Endodermal cell (in vitro differentiated cells): ENCODE results near the gene TARBP1. TPM values are rescaled to one million over a fixed set of nuclear protein-coding genes. Genes with fewer than 3 reads are reported as not detected.
A peak's percentile ranks its signal among the peaks of the same experiment; 100 is the strongest.
"Not testable (repeated sequence)": the region's sequence is repeated elsewhere in the genome, so short reads cannot be mapped to it uniquely, and the experiment has no call there.

ENCODE experiments used
- DNase-seq: peaks from one replicate; pipeline ENCODE4 v3.0.0-alpha.2; 2017
- H3K27ac ChIP-seq: 2 replicates; pipeline ENCODE4 v1.5.1; 2013; ENCODE audit warnings: mild to moderate bottlenecking, low read depth, low read length, moderate library complexity
- H3K27me3 ChIP-seq: 2 replicates; pipeline ENCODE4 v1.6.1; 2013; ENCODE audit warnings: mild to moderate bottlenecking, low read length, moderate library complexity; ENCODE audit not compliant: insufficient read depth, control insufficient read depth, poor library complexity, severe bottlenecking
- H3K36me3 ChIP-seq: 2 replicates; pipeline ENCODE4 v1.7.0; 2013; ENCODE audit warnings: mild to moderate bottlenecking, low read length, moderate library complexity; ENCODE audit not compliant: control insufficient read depth, insufficient read depth
- H3K4me1 ChIP-seq: one replicate; pipeline ENCODE4 v1.7.0; 2013; ENCODE audit warnings: low read length; ENCODE audit not compliant: control insufficient read depth, insufficient read depth
- H3K4me3 ChIP-seq: 2 replicates; pipeline ENCODE4 v1.5.1; 2013; ENCODE audit warnings: mild to moderate bottlenecking, low read length, moderate library complexity
- H3K9ac ChIP-seq: 2 replicates; pipeline ENCODE4 v1.6.1; 2013; ENCODE audit warnings: mild to moderate bottlenecking, low read length, moderate library complexity; ENCODE audit not compliant: poor library complexity, severe bottlenecking; ENCODE audit errors: extremely low read depth
- H3K9me3 ChIP-seq: 2 replicates; pipeline ENCODE4 v1.6.1; 2013; ENCODE audit warnings: mild to moderate bottlenecking, low read length, moderate library complexity; ENCODE audit not compliant: control insufficient read depth
- H3K27ac Mint-ChIP-seq: 2 replicates; pipeline ENCODE4 v1.8.0; 2020; ENCODE audit warnings: mixed read lengths
- H3K27me3 Mint-ChIP-seq: 2 replicates; pipeline ENCODE4 v1.8.0; 2021; ENCODE audit warnings: mild to moderate bottlenecking, mixed read lengths; ENCODE audit not compliant: insufficient read depth
- H3K36me3 Mint-ChIP-seq: 2 replicates; pipeline ENCODE4 v1.8.0; 2020; ENCODE audit warnings: low read depth, mixed read lengths
- H3K4me1 Mint-ChIP-seq: 2 replicates; pipeline ENCODE4 v1.8.0; 2020; ENCODE audit warnings: mixed read lengths
- H3K4me3 Mint-ChIP-seq: 2 replicates; pipeline ENCODE4 v1.8.0; 2020; ENCODE audit warnings: mild to moderate bottlenecking, moderate library complexity, mixed read lengths
- H3K9me3 Mint-ChIP-seq: 2 replicates; pipeline ENCODE4 v1.8.0; 2020; ENCODE audit warnings: mild to moderate bottlenecking, mixed read lengths
- WGBS, 2 experiments: methylation state at CpG; one replicate each; pipeline versions ENCODE4 v1.1.5 to v1.1.7; 2013; ENCODE audit warnings: missing lambda C conversion rate in 2 of 2, mixed read lengths in 1 of 2; ENCODE audit not compliant: insufficient coverage in 1 of 2, insufficient read length in 1 of 2; 5-methylcytosine and 5-hydroxymethylcytosine counted together
- total RNA-seq, 2 donors: library from RNA; stranded (reverse); fragmentation: NEBNext Ultra II Directional in 1 of 2; extraction: Animal tissue kit (Norgen Biotek cat#: 25700) in 1 of 2; gene quantifications; 2 replicates in 1 of 2; 3 replicates in 1 of 2; pipeline ENCODE4 v1.2.1, GENCODE V29; 2021
- TF ChIP-seq, protein P1 (sequence below): fragments of 200-600 bp; sonication (generic); conservative IDR thresholded peaks from 2 replicates; pipeline ENCODE4 v1.5.0; 2021; ENCODE audit warnings: antibody characterized with exemption, mild to moderate bottlenecking

Gene TARBP1
- total RNA-seq, 2 donors from 2014 or later: 45.3 to 62.4 TPM

DNA sequence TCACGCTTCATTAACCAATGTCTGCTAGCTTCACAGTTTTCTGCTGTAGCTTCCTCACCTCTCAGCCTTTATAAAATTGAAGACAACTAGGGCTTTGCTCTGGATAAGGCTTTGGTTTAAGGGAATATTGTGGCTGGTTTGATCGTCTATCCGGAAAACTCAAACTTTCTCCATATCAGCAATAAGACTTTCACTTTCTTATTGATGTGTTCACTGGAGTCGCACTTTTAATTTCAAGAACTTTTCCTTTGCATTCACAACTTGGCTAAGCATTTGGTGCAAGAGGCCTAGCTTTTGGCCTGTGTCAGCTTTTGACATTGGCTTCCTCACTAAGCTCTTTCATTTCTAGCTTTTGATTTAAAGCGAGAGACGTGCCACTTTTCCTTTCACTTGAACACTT, 92.9 kb downstream of the TARBP1 start:
- DNase-seq: no peak
- H3K4me1 ChIP-seq: no peaks in the 10 kb centered on the region
- no peaks in the 10 kb centered on the region for H3K27me3 ChIP-seq
- H3K36me3 ChIP-seq: peaks cover 31% of the 10 kb centered on the region
- H3K4me3 ChIP-seq: no peak overlapping the region
- Mint-ChIP-seq H3K4me1 (no peaks in the 10 kb centered on the region), H3K9me3 (no peaks in the 10 kb centered on the region), H3K36me3 (peaks cover 20% of the 10 kb centered on the region), H3K27me3 (no peaks in the 10 kb centered on the region), H3K27ac (no peak overlapping the region), H3K4me3 (no peak overlapping the region)
- H3K27ac ChIP-seq: no peak overlapping the region
- H3K9ac ChIP-seq: no peak overlapping the region
- 98 to 100% methylated on average over 4 to 6 of the region's 6 CpGs for WGBS, 2 experiments
- TF ChIP-seq, protein P1, sequence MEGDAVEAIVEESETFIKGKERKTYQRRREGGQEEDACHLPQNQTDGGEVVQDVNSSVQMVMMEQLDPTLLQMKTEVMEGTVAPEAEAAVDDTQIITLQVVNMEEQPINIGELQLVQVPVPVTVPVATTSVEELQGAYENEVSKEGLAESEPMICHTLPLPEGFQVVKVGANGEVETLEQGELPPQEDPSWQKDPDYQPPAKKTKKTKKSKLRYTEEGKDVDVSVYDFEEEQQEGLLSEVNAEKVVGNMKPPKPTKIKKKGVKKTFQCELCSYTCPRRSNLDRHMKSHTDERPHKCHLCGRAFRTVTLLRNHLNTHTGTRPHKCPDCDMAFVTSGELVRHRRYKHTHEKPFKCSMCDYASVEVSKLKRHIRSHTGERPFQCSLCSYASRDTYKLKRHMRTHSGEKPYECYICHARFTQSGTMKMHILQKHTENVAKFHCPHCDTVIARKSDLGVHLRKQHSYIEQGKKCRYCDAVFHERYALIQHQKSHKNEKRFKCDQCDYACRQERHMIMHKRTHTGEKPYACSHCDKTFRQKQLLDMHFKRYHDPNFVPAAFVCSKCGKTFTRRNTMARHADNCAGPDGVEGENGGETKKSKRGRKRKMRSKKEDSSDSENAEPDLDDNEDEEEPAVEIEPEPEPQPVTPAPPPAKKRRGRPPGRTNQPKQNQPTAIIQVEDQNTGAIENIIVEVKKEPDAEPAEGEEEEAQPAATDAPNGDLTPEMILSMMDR: no peak
- no peaks in the 10 kb centered on the region for H3K9me3 ChIP-seq

DNA sequence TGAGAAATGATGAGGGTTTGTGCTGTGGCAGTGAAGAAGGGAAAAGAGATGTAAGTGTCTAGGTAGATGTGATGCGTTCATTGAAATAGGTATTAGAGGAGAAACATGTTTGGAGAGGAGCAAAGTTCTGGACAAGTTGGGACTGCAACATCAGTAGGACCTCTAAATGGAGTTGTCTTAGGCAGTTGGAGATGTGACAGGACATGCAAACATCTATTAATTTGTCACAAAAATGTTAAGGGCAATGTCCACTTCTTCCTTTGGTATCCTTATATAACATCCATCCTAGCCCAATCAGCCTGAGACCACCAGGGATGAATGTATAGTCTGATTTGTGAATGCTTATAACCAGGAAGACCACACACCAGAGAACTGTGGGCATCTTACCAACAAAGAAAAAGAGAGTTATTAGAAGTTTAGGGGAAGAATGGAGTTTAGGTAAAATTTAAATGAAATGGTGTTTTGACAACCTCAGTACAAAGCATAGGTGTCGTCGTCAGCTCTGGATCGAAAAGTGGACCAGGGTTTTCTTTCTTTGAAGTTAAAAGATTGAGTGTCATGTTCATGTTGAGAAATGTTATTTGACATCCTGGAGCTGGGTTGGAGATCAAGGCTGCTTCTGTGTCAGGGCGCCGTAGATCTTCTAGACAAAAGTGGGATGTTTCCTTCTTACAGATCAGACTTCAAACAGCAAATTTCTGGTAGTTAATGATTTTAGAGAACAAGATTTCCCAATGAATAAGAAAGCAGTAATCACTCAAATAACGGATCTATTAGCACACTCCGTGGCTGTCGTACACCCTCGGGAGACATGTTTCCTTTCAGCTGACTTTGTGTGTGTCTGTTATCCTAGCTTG, 97.1 kb downstream of the TARBP1 start:
- H3K27ac ChIP-seq: no peak overlapping the region
- H3K9me3 ChIP-seq: no peaks in the 10 kb centered on the region
- no peaks in the 10 kb centered on the region for H3K27me3 Mint-ChIP-seq
- H3K4me3 ChIP-seq: no peak overlapping the region
- DNase-seq: no peak
- H3K4me1 ChIP-seq: no peaks in the 10 kb centered on the region
- no peak overlapping the region for H3K27ac Mint-ChIP-seq
- no peaks in the 10 kb centered on the region for H3K27me3 ChIP-seq
- no peak overlapping the region for H3K9ac ChIP-seq
- H3K9me3 Mint-ChIP-seq: no peaks in the 10 kb centered on the region
- H3K4me3 Mint-ChIP-seq: no peak overlapping the region
- H3K36me3 ChIP-seq: peaks cover 62% of the 10 kb centered on the region
- WGBS, 2 experiments: 95% methylated on average over 9 to 10 of the region's 10 CpGs
- no peaks in the 10 kb centered on the region for H3K4me1 Mint-ChIP-seq
- TF ChIP-seq, protein P1: no peak
- H3K36me3 Mint-ChIP-seq: peaks cover 42% of the 10 kb centered on the region

DNA sequence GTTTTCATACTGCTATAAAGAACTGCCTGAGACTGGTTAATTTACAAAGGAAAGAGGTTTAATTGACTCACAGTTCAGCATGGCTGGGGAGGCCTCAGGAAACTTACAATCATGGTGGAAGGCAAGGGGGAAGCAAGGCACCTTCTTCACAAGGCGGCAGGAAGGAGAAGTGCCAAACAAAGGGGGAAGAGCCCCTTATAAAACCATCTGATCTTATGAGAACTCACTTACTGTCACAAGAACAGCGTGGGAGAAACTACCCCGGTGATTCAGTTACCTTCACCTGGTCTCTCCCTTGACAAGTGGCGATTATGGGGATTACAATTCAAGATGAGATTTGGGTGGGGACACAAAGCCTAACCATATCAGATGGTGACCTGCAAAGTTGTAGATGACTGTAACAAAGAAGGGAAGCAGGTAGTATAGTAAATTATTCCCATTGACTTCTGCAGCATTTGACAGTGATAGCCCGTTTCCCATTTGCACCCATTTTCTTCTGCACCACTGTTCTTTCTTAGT, 99.3 kb downstream of the TARBP1 start:
- not testable (repeated sequence) for H3K9me3 Mint-ChIP-seq, H3K4me3 ChIP-seq, H3K4me1 ChIP-seq, H3K9ac ChIP-seq, H3K4me1 Mint-ChIP-seq, H3K27ac Mint-ChIP-seq, H3K27me3 Mint-ChIP-seq, H3K27ac ChIP-seq, H3K9me3 ChIP-seq, DNase-seq, H3K27me3 ChIP-seq, H3K4me3 Mint-ChIP-seq
- 92% methylated on average over 5 of the region's 5 CpGs for whole genome bisulfite sequencing, 2 experiments
- H3K36me3 ChIP-seq: peaks cover 72% of the 10 kb centered on the region
- TF ChIP-seq, protein P1: peak; percentile 35
- peaks cover 56% of the 10 kb centered on the region for H3K36me3 Mint-ChIP-seq
